Measurements from ENCODE around the gene GK.
"Not testable (repeated sequence)": the region's sequence is repeated elsewhere in the genome, so short reads cannot be mapped to it uniquely, and the experiment has no call there.

Gene GK

GRCh38 chrX:30654386-30654785 is 1.2 kb downstream of the GK start:
- not testable (repeated sequence) for DNase-seq (ENCODE audit: low read depth)

GRCh38 chrX:30654989-30655607 is 1.9 kb downstream of the GK start:
- DNase-seq (ENCODE audit: low read depth): no peak

GRCh38 chrX:30655991-30656390 is 2.8 kb downstream of the GK start:
- DNase-seq (ENCODE audit: low read depth): no peak

- DNase-seq (ENCODE audit: low read depth): no peak
These were observed 4.3 kb downstream of the GK start for GRCh38 chrX:30657196-30658161.

GRCh38 chrX:30659421-30659820 is 6.2 kb downstream of the GK start:
- no peak for DNase-seq (ENCODE audit: low read depth)

GRCh38 chrX:30661228-30661627 is 8.0 kb downstream of the GK start:
- no peak for DNase-seq (ENCODE audit: low read depth)

GRCh38 chrX:30663322-30663721 is 10.1 kb downstream of the GK start:
- DNase-seq (ENCODE audit: low read depth): no peak

- DNase-seq (ENCODE audit: low read depth): no peak
These were observed 12.2 kb downstream of the GK start for GRCh38 chrX:30665471-30665870.

- no peak for DNase-seq (ENCODE audit: low read depth)
These were observed 12.9 kb downstream of the GK start for GRCh38 chrX:30666094-30666493.

GRCh38 chrX:30668581-30668980 is 15.4 kb downstream of the GK start:
- no peak for DNase-seq (ENCODE audit: low read depth)

- DNase-seq (ENCODE audit: low read depth): not testable (repeated sequence)
These were observed 18.0 kb downstream of the GK start for GRCh38 chrX:30671189-30671588.

GRCh38 chrX:30673127-30673796 is 20.0 kb downstream of the GK start:
- no peak for DNase-seq (ENCODE audit: low read depth)

GRCh38 chrX:30673884-30674598 is 20.8 kb downstream of the GK start:
- no peak for DNase-seq (ENCODE audit: low read depth)

- no peak for DNase-seq (ENCODE audit: low read depth)
These were observed 21.6 kb downstream of the GK start for GRCh38 chrX:30674799-30675198.

- DNase-seq (ENCODE audit: low read depth): no peak
These were observed 26.1 kb downstream of the GK start for GRCh38 chrX:30679369-30679768.

GRCh38 chrX:30680618-30681017 is 27.4 kb downstream of the GK start:
- no peak for DNase-seq (ENCODE audit: low read depth)

GRCh38 chrX:30688641-30689040 is 35.4 kb downstream of the GK start:
- no peak for DNase-seq (ENCODE audit: low read depth)

- no peak for DNase-seq (ENCODE audit: low read depth)
These were observed 35.9 kb downstream of the GK start for GRCh38 chrX:30689116-30689515.

GRCh38 chrX:30690330-30690729 is 37.1 kb downstream of the GK start:
- no peak for DNase-seq (ENCODE audit: low read depth)

GRCh38 chrX:30693999-30694650 is 40.9 kb downstream of the GK start:
- DNase-seq (ENCODE audit: low read depth): no peak

GRCh38 chrX:30702736-30703135 is 49.5 kb downstream of the GK start:
- no peak for DNase-seq (ENCODE audit: low read depth)

Measured in activated T-cell treated with anti-CD3 and anti-CD28 coated beads for 1 hour (primary cell).